Smooth muscle cell (in vitro differentiated cells): ENCODE measurements around the gene PRDM16. TPM values are rescaled to one million over a fixed set of nuclear protein-coding genes. Genes with fewer than 3 reads are reported as not detected.

Experiments
- DNase-seq: peaks from one replicate; lab custom pipeline; 2025; ENCODE audit not compliant: unreplicated experiment; lab: John Stamatoyannopoulos, UW
- H2AFZ ChIP-seq: fragments of 200-600 bp; sonication (generic); 2 replicates; pipeline ENCODE4 v1.6.0; 2016; ENCODE audit warnings: antibody characterized with exemption, low read depth, mild to moderate bottlenecking
- H3F3A ChIP-seq: fragments of 200-600 bp; sonication (generic); 2 replicates; pipeline ENCODE4 v1.6.0; 2017; ENCODE audit warnings: antibody characterized with exemption, low read depth
- H3K27ac ChIP-seq: fragments of 200-600 bp; sonication (generic); 2 replicates; pipeline ENCODE4 v1.5.1; 2016; ENCODE audit warnings: low read depth, mild to moderate bottlenecking
- H3K27me3 ChIP-seq: fragments of 200-600 bp; sonication (generic); 2 replicates; pipeline ENCODE4 v1.6.1; 2016; ENCODE audit warnings: low read depth, mild to moderate bottlenecking
- H3K36me3 ChIP-seq: fragments of 200-600 bp; sonication (generic); 2 replicates; pipeline ENCODE4 v1.5.1; 2016; ENCODE audit warnings: low read depth
- H3K4me1 ChIP-seq: fragments of 200-600 bp; sonication (generic); 2 replicates; pipeline ENCODE4 v1.5.1; 2016; ENCODE audit warnings: low read depth
- H3K4me2 ChIP-seq: fragments of 200-600 bp; sonication (generic); 2 replicates; pipeline ENCODE4 v1.6.0; 2016; ENCODE audit warnings: mild to moderate bottlenecking
- H3K4me3 ChIP-seq: fragments of 200-600 bp; sonication (generic); 2 replicates; pipeline ENCODE4 v1.5.1; 2016; ENCODE audit warnings: mild to moderate bottlenecking
- H3K79me2 ChIP-seq: fragments of 200-600 bp; sonication (generic); 2 replicates; pipeline ENCODE4 v1.6.0; 2016; ENCODE audit warnings: low read depth, mild to moderate bottlenecking
- H3K9ac ChIP-seq: fragments of 200-600 bp; sonication (generic); 2 replicates; pipeline ENCODE4 v1.6.0; 2016; ENCODE audit warnings: low read depth
- H3K9me3 ChIP-seq: fragments of 200-600 bp; sonication (generic); replicated peaks from 2 replicates; pipeline ENCODE4 v1.5.1; 2016; ENCODE audit warnings: low read depth
- H4K20me1 ChIP-seq: fragments of 200-600 bp; sonication (generic); 2 replicates; pipeline ENCODE4 v1.6.0; 2016; ENCODE audit warnings: low read depth
- WGBS: methylation state at CpG from one replicate; pipeline ENCODE4 v1.1.7; 2016; ENCODE audit warnings: low lambda C conversion rate; 5-methylcytosine and 5-hydroxymethylcytosine counted together
- polyA plus RNA-seq: library from polyadenylated mRNA; unstranded; fragments of >200 nt; fragmentation: Nextera tagmentation; extraction: Ambion mirVana; gene quantifications from 2 replicates; pipeline ENCODE4 v1.2.1, GENCODE V29; 2016
- total RNA-seq: library from RNA; depleted of rRNA; stranded (reverse); fragments of >200 nt; gene quantifications from 2 replicates; pipeline ENCODE4 v1.2.3, GENCODE V29; 2014
- TF ChIP-seq, protein P1 (sequence below): fragments of 200-600 bp; sonication (generic); IDR thresholded peaks from 2 replicates; pipeline ENCODE4 v1.5.1; 2017; ENCODE audit warnings: borderline replicate concordance, mild to moderate bottlenecking, antibody characterized with exemption; ENCODE audit not compliant: insufficient read depth, poor library complexity, severe bottlenecking

Gene PRDM16
- total and polyA plus RNA-seq, 2 experiments from 2014 or later = 0.72 to 1.3 TPM

DNA sequence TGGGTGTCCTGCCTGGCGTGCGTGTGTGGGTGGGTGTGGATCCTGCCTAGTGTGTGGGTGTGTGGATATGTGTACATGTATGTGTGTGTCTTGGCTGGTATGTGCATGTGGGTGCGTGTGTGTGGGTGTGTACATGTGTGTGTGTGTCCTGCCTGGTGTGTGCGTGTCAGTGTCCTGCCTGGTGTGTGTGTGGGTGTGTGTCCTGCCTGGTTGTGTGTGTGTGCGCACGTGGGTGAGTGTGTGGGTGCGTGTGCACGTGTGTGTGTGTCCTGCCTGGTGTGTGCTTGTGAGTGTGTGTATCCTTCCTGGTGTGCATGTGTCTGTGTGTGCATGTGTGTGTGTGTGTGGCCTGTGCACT is 60.1 kb downstream of the PRDM16 start:
- WGBS = 98% methylated on average over 4 of the region's 8 CpGs
- DNase-seq = no peak
- TF ChIP-seq, protein P1, sequence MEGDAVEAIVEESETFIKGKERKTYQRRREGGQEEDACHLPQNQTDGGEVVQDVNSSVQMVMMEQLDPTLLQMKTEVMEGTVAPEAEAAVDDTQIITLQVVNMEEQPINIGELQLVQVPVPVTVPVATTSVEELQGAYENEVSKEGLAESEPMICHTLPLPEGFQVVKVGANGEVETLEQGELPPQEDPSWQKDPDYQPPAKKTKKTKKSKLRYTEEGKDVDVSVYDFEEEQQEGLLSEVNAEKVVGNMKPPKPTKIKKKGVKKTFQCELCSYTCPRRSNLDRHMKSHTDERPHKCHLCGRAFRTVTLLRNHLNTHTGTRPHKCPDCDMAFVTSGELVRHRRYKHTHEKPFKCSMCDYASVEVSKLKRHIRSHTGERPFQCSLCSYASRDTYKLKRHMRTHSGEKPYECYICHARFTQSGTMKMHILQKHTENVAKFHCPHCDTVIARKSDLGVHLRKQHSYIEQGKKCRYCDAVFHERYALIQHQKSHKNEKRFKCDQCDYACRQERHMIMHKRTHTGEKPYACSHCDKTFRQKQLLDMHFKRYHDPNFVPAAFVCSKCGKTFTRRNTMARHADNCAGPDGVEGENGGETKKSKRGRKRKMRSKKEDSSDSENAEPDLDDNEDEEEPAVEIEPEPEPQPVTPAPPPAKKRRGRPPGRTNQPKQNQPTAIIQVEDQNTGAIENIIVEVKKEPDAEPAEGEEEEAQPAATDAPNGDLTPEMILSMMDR = no peak

DNA sequence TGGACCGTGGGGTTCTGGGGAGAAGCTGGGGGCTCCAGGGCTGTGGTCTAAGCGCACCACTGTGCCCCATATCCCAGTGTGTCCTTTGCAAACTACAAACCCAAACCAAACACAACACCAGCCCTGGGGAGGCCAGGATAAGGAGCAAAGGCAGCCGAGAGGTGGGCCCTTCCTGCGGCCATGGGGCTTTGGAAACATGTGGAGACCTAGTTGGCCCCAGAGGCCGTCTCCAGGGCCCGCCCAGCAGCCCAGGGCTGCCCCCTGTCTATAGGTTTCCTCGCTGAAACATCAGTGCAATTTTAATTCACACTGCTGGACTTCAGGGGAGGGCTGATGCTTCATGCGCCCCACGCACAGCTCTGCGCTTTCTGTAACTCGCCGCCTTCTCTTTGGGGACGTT is 61.3 kb downstream of the PRDM16 start:
- H2AFZ ChIP-seq = no peak overlapping the region
- no peaks in the 10 kb centered on the region for H3K9me3 ChIP-seq
- no peak overlapping the region for H3K9ac ChIP-seq
- 93% methylated on average over 13 of the region's 13 CpGs for WGBS
- no peak overlapping the region for H3K4me3 ChIP-seq
- no peaks in the 10 kb centered on the region for H4K20me1 ChIP-seq
- H3K36me3 ChIP-seq = no peaks in the 10 kb centered on the region
- DNase-seq = no peak
- H3K79me2 ChIP-seq = no peaks in the 10 kb centered on the region
- H3K27ac ChIP-seq = no peak overlapping the region
- H3K4me2 ChIP-seq = no peak overlapping the region
- TF ChIP-seq, protein P1 = no peak
- H3K4me1 ChIP-seq = peaks cover 45% of the 10 kb centered on the region
- H3K27me3 ChIP-seq = no peaks in the 10 kb centered on the region
- no peaks in the 10 kb centered on the region for H3F3A ChIP-seq

More for the DNA sequence above, 60.1 kb downstream of the PRDM16 start:
- no peaks in the 10 kb centered on the region for H3K36me3 ChIP-seq
- H3F3A ChIP-seq = no peaks in the 10 kb centered on the region
- no peak overlapping the region for H3K4me3 ChIP-seq
- H3K79me2 ChIP-seq = no peaks in the 10 kb centered on the region
- no peaks in the 10 kb centered on the region for H3K27me3 ChIP-seq
- peaks cover 37% of the 10 kb centered on the region for H3K4me1 ChIP-seq
- H3K9ac ChIP-seq = no peak overlapping the region
- no peaks in the 10 kb centered on the region for H4K20me1 ChIP-seq
- H3K27ac ChIP-seq = no peak overlapping the region
- H3K4me2 ChIP-seq = no peak overlapping the region
- no peak overlapping the region for H2AFZ ChIP-seq
- no peaks in the 10 kb centered on the region for H3K9me3 ChIP-seq

DNA sequence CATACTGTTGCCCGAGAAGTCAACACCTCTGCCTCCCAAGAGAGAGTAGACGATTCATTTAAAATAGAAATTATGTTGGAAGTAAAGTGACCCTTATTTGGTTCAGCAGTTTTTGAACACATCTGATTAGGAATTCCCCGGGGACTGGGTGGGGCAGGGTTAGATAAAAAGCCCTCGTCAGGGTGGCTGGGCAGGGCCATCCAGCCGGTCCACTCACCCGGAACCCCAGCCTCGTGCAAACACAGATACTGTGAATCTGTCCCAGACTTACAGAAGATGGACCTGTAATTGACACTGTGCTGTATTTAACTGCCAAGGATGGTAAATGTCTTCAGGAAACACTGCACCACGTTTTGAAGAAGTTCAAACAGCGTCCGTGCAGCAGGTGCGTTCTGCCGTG is 63.7 kb downstream of the PRDM16 start:
- 90% methylated on average over 12 of the region's 12 CpGs for WGBS
- no peak overlapping the region for H3K4me2 ChIP-seq
- H3K79me2 ChIP-seq = no peaks in the 10 kb centered on the region
- H3K27ac ChIP-seq = no peak overlapping the region
- no peaks in the 10 kb centered on the region for H3F3A ChIP-seq
- H4K20me1 ChIP-seq = no peaks in the 10 kb centered on the region
- H3K4me1 ChIP-seq = peaks cover 27% of the 10 kb centered on the region
- H2AFZ ChIP-seq = no peak overlapping the region
- TF ChIP-seq, protein P1 = no peak
- H3K4me3 ChIP-seq = no peak overlapping the region
- no peaks in the 10 kb centered on the region for H3K27me3 ChIP-seq
- no peaks in the 10 kb centered on the region for H3K36me3 ChIP-seq
- no peaks in the 10 kb centered on the region for H3K9me3 ChIP-seq
- H3K9ac ChIP-seq = no peak overlapping the region
- DNase-seq = no peak

DNA sequence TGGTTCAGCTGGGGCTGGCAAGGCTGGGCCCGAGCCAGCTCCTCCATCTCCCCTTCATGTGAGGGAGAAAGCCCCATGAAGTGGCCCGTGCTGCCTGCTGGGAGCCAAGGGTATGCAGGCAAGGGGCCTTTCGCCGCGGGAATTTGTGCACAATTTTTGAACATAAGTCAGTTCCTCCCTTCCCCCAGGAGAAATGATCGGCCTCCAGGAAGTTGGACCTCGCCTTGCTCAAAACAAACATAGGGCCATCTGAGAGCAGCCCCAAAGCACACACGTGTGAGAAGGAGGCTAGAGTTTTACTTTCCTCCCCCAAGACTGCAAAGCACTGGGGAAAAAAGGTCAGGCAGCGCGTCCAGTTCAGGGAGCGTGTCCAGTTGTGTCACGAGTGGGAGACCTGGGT is 64.7 kb downstream of the PRDM16 start:
- DNase-seq = no peak
- no peaks in the 10 kb centered on the region for H3K27me3 ChIP-seq
- no peaks in the 10 kb centered on the region for H3F3A ChIP-seq
- no peaks in the 10 kb centered on the region for H3K9me3 ChIP-seq
- 93% methylated on average over 12 of the region's 12 CpGs for WGBS
- H3K4me3 ChIP-seq = no peak overlapping the region
- H3K36me3 ChIP-seq = no peaks in the 10 kb centered on the region
- H3K9ac ChIP-seq = no peak overlapping the region
- TF ChIP-seq, protein P1 = no peak
- no peaks in the 10 kb centered on the region for H4K20me1 ChIP-seq
- peaks cover 22% of the 10 kb centered on the region for H3K4me1 ChIP-seq
- H3K27ac ChIP-seq = no peak overlapping the region
- H3K4me2 ChIP-seq = no peak overlapping the region
- no peak overlapping the region for H2AFZ ChIP-seq
- no peaks in the 10 kb centered on the region for H3K79me2 ChIP-seq
